ENCODE measurements around the gene NRARP.

Gene NRARP

GRCh38 chr9:137297966-137298365 lies 4.1 kb downstream of the NRARP start:
- DNase-seq = no peak

DNA sequence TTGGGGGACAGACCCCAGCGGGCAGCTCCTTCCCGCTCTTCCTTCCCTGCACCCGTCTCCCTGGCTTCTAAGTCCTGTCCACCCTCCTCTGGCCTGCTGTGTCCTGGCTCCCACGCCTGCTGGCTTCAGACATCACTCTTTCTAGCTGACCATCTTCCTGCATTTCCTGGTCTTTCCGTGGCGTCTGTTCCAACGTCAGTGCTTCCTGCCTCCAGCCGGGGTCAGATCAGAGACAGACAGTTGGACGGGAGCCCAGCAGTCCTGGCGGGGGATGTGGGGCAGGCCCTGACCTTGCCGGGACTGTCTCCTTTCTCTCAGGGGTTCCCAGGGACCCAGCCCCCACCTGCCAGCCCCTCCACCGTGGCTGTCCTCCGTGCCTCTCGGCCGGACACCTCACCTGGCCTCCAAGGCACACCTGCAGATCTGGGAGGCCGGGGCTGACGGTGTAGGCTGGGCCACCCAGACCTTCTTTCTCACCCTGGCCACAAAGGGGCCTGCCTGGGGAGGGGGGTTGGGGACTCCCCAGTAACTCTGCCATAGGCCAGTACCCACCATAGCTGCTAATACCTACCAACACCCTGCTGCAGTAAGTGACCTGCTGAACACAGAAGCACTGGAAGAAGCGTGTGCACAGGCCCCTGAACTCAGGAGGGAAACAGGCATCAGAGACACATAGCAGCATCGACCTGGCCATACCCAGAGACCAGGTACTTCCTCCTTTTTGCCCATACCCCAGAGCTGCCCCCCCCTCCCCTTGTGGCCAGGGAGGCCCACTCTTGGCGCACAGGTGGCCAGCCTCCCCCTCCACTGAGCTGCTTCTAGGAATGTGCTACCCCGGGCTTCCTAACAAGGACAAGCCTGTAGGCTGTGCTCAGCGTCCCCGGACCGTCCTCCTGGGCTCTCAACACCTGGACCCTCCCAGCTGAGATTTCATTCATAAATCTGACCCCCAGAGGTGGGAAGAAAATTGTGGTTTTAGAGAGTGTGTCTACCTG lies 5.1 kb downstream of the NRARP start:
- no peak for DNase-seq

GRCh38 chr9:137295849-137296669 lies 6.0 kb downstream of the NRARP start:
- no peak for DNase-seq

- peak in 1 of 14 donors; percentile 26 for DNase-seq
Observed at GRCh38 chr9:137295238-137295811, 6.7 kb downstream of the NRARP start.

DNA sequence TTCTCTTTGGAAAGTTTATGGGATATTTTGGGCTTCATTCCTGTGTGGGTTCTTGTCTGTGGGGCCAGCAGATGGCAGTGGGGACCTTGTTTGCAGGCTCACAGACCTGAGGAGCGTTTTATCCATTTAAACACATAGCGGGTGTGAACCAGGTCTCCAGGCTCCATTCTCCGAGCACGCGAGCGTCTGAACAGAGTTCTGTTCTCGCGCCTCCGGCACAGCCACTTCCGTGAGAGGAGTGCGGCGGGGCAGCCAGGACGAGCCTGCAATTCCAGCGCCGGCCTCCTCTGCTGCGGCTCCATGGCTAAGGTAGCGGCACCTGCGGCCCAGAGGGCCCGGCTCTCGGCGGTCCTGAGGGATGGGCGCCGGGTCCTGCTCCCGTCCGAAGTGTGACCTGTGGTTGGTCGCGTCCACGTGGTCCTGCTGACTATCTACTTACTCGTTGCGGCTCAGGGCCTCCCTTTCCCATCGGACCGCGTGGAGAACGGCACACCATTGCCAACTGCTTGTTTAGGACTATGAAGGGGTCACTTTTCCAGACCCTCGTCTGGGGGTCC lies 7.3 kb downstream of the NRARP start:
- DNase-seq = no peak

GRCh38 chr9:137294091-137294680 lies 7.9 kb downstream of the NRARP start:
- no peak for DNase-seq

DNA sequence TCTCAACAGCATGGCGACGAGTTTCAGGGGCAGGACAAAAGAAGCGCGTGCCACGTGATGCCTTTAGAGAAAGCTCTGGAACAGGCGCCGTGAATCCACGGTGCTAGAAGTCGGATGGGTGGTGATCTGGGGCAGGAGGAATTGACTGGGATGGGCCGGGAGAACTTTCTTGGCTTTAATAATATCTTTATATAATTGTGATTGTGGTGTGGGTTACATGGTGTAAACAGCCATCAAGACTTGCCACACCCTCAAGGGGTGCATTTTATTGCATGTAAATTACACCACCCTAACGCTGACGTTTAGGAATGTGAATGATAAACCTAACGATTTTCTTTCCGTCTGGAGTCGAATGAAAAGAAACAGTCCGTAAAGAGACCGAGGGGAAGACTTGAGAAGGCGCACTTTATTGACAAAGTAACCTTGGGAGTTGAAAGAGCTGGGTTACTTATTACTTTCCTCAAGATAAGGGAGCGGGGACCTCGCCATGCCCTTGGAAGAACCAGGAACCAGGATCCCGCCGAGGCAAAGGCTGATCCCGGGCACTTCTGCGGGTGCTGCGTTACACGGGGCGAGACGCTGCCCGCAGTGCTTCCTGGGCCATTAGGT lies 8.5 kb downstream of the NRARP start:
- DNase-seq = no peak

GRCh38 chr9:137293094-137293481 lies 9.0 kb downstream of the NRARP start:
- no peak for DNase-seq

- DNase-seq = no peak
Observed at GRCh38 chr9:137286975-137287383, 15.1 kb downstream of the NRARP start.

GRCh38 chr9:137281345-137282116 lies 20.5 kb downstream of the NRARP start:
- no peak for DNase-seq

DNA sequence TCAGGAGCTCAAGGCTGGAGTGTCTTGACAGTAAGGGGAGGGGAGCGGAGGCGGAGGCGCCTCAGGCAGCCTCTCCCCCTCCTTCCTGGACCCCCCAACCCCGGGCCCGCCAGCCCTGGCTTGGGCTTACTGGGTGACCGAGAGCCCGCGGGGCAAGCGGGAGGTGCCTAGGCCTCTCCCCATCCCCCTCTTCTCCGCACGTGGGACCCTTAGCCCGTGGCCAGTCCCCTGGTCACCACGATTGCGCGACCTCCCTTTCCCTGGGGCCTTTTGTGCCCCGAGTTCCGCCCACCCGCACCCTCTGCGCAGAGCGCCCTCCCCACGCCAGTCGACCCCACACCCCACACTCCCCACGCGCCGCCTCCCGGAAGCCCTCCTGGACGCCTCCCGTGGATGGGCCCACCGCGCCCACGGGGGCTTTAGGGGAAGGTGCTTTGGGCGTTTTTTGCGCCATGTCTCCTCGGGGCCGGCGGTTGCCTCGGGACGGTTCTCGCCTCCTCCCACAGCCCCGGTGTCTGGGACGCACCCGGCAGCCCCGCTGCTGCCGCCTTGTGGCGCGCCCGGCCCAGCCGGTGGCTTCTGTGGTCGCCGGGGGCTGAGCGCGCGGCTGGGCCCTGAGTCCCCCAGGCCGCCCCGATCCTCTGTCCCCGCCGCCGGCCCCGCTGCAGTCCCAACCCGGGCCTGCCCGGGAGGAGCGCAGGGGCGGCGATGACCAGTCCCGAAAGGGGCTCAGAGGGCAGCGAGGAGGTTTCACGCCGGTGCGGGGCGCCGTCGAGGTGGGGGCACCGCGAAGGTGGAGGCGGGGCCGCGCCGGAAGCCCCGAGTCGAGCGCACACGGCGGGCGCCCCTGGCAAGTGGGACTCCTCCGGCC lies 21.4 kb downstream of the NRARP start:
- DNase-seq = no peak

GRCh38 chr9:137279741-137280473 lies 22.2 kb downstream of the NRARP start:
- DNase-seq = no peak

DNA sequence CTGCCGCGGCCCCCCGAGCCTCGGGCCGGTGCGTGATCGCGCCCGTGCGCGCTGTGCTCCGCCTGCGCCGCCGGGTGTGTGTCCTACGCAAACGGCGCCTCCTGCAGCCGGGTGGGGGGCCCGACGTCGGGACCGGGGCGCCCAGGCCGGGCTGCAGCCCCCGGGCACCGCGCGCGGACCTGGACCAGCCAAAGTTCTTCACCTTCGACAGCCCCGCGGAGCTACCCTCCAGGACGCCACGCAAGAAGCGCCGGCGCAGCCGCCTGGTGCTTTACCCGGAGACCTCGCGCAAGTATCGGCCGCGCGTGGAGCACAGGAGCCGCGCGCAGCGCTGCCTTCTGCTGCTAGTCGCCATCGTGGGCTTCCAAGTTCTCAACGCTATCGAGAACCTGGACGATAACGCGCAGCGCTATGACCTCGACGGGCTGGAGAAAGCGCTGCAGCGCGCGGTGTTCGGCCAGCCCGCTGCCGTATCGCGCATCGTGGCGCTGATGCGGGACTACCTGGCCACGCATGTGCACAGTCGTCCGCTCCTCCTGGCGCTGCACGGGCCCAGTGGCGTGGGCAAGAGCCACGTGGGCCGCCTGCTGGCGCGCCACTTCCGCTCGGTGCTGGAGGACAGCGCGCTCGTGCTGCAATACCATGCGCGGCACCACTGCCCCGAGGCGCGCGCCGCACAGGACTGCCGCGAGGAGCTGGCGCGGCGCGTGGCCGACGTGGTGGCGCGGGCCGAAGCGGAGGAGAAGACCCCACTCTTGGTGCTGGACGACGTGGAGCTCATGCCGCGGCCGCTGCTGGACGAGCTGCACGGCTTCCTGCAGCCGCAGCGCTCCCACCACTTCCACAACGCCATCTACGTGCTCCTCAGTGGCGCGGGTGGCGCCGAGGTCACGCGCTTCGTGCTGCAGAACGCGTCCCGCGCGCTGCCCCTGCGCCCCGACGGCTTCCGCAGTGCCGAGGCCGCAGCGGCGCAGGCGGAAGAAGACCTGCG lies 23.1 kb downstream of the NRARP start:
- no peak for DNase-seq

DNA sequence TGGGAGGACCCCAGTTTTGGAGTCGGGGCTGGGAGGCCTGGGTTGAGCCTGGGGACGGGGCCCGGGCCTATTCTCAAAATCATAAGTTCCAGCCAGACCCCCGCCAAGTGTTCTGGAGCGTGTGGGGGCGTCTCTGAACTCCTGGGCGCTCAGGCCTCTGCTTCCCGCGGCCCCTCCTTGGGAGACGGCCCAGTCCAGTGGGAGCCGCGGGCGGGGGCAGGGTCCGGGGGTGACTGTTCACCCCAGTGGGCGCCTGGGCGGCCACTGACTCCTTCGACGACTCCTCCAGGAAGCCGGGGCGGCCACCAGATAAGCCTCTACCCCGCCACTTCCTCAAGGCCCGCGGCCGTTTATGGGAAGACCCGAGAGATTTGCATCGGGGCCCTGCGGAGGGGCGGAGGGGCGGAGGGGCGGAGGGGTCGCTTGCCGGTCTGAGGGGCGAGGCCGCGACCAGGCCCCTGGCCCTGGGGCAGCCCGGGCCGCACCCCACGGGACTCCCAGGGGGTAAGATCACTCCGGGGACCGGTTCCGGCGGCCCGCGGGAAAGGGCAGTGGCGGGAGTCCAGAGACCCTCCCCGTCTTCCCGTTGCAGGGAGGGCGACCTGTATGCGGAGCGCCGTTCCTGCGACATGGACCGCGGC lies 23.9 kb downstream of the NRARP start:
- DNase-seq = no peak

DNA sequence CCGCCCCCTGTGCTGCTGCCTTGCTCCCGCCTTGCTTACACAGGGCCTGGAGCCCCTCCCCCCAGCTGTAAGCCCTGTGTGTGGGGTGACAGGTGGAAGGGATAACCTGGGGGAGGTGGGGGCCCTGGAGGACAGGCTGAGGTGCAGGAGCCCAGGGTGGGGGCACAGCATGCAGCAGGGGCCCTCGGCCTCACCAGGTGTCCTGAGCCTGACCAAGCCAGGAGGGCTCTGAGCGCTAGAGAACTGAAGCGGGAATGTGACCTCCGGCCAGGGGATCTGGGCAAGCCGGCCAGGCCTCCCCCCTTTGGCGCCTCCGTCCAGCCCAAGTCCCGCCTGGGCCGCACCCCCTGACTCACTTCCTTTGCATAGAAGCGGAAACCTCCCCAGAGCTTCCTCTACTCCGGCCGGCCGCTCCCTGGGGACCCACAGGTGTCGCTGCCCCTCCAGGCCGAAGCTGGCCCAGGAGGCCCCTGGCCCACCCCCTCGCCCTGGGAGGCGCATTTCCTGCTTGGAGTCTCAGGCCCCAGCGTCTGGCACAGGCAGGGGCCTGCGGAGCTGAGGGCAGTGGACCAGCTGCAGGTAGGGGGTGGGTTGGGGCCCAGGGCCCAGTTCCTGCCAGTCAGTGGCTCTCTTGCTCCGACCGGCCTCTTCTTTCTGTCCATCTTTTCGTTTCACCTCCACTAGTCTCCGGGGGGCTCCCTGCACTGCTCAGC lies 24.6 kb downstream of the NRARP start, which contains the start of gene TOR4A:
Gene TOR4A, plus strand, starts transcription at position 398 of the 713 bp plus-strand sequence. CDS start 964 bp downstream, outside the sequence.
- peak in 6 of 14 donors; percentile 19 to 45 (median 34) for DNase-seq
